HG02884 (cell line): ENCODE results near the gene TIAM1.
A peak's percentile ranks its signal among the peaks of the same experiment; 100 is the strongest.

Experiments
- ATAC-seq: cut with Tn5 transposase; IDR thresholded peaks from one replicate; pipeline ENCODE4 v1.9.1; 2021; ENCODE audit warnings: mild to moderate bottlenecking, moderate library complexity; ENCODE audit not compliant: unreplicated experiment

The TIAM1 gene

GRCh38 chr21:31141389-31142000 lies 202.6 kb downstream of the TIAM1 start:
- no peak for ATAC-seq

GRCh38 chr21:31140676-31141075 lies 203.4 kb downstream of the TIAM1 start:
- ATAC-seq, result no peak

- no peak for ATAC-seq
Measured at GRCh38 chr21:31140025-31140424, 204.0 kb downstream of the TIAM1 start.

GRCh38 chr21:31137960-31138359 lies 206.1 kb downstream of the TIAM1 start:
- ATAC-seq, result no peak

GRCh38 chr21:31136891-31137290 lies 207.2 kb downstream of the TIAM1 start:
- ATAC-seq, result peak; percentile 61

GRCh38 chr21:31135531-31136184 lies 208.4 kb downstream of the TIAM1 start:
- ATAC-seq, result no peak

GRCh38 chr21:31133243-31133830 lies 210.7 kb downstream of the TIAM1 start:
- no peak for ATAC-seq

GRCh38 chr21:31132574-31133242 lies 211.4 kb downstream of the TIAM1 start:
- ATAC-seq, result peak; percentile 60

- ATAC-seq, result peak; percentile 49
Measured at GRCh38 chr21:31130821-31131220, 213.2 kb downstream of the TIAM1 start.

GRCh38 chr21:31128234-31128633 lies 215.8 kb downstream of the TIAM1 start:
- ATAC-seq, result no peak

GRCh38 chr21:31124010-31124409 lies 220.1 kb downstream of the TIAM1 start:
- ATAC-seq, result peak; percentile 87

GRCh38 chr21:31119199-31119598 lies 224.9 kb downstream of the TIAM1 start:
- no peak for ATAC-seq

GRCh38 chr21:31117128-31117916 lies 226.7 kb downstream of the TIAM1 start:
- ATAC-seq, result no peak

- ATAC-seq, result no peak
Measured at GRCh38 chr21:31115249-31115648, 228.8 kb downstream of the TIAM1 start.

- ATAC-seq, result no peak
Measured at GRCh38 chr21:31111093-31111492, 233.0 kb downstream of the TIAM1 start.

GRCh38 chr21:31110430-31110829 lies 233.6 kb downstream of the TIAM1 start:
- ATAC-seq, result no peak

- ATAC-seq, result no peak
Measured at GRCh38 chr21:31107871-31108270, 236.2 kb downstream of the TIAM1 start.

- no peak for ATAC-seq
Measured at GRCh38 chr21:31107176-31107785, 236.8 kb downstream of the TIAM1 start.

- no peak for ATAC-seq
Measured at GRCh38 chr21:31103571-31104265, 240.3 kb downstream of the TIAM1 start.

GRCh38 chr21:31103163-31103562 lies 240.9 kb downstream of the TIAM1 start:
- ATAC-seq, result no peak
